ENCODE data around the gene MAPK11.

- TF ChIP-seq POLR2A (IDR thresholded peaks at IDR 0.05; ENCODE audit: low read depth, low read length), result no peak
- TF ChIP-seq POLR2AphosphoS5 (IDR thresholded peaks at IDR 0.05; ENCODE audit: low read depth, low read length), result no peak
Observed at GRCh38 chr22:50283821-50284220, 13.6 kb upstream of the MAPK11 start.
